ENCODE data around the gene KLK14.

DNA sequence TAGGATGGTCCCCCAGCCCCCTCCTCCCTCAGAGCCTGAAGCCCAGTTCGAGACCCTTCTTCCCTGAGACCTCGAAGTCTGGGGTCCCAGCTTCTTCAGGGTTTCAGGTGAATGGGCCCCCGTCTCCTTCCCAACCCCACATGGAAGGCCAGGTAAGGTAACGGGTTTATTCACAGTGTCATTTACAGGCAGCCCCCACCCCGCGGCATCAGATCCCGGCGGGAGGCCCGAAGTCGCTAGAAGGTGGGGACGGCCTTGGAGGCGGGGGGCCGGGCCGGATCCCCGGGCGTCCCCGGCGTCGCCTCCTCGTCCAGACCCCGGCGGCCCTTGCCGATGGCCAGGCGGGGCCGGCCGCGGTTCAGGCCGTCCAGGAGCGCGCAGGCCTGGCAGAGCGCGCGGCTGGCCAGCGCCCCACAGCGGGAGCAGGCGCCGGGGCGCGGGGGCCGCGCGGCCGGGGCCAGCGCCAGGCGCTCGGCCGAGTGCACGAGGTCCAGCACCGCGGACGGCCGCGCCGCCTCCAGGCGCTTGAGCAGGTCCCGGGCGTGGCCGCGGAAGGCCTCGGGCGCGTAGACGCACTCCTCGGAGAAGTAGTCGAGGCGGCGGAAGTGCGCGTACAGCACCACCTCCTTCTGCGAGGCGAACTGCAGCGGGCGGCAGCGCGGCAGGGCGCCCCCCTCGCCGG lies 15.8 kb upstream of the KLK14 start:
- TF ChIP-seq, protein P1, sequence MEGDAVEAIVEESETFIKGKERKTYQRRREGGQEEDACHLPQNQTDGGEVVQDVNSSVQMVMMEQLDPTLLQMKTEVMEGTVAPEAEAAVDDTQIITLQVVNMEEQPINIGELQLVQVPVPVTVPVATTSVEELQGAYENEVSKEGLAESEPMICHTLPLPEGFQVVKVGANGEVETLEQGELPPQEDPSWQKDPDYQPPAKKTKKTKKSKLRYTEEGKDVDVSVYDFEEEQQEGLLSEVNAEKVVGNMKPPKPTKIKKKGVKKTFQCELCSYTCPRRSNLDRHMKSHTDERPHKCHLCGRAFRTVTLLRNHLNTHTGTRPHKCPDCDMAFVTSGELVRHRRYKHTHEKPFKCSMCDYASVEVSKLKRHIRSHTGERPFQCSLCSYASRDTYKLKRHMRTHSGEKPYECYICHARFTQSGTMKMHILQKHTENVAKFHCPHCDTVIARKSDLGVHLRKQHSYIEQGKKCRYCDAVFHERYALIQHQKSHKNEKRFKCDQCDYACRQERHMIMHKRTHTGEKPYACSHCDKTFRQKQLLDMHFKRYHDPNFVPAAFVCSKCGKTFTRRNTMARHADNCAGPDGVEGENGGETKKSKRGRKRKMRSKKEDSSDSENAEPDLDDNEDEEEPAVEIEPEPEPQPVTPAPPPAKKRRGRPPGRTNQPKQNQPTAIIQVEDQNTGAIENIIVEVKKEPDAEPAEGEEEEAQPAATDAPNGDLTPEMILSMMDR (IDR thresholded peaks at IDR 0.05): no peak
- no peak for TF ChIP-seq POLR2A (IDR thresholded peaks at IDR 0.05)
